Thoracic aorta (tissue), 2 donors: ENCODE data around the gene IGF2R. TPM values are rescaled to one million over a fixed set of nuclear protein-coding genes. Genes with fewer than 3 reads are reported as not detected.
"Not testable (repeated sequence)": the region's sequence is repeated elsewhere in the genome, so short reads cannot be mapped to it uniquely, and the experiment has no call there.

Source experiments
- ATAC-seq: fragments of 150-250 bp; one replicate; pipeline ENCODE4 v1.8.0; 2017; ENCODE audit warnings: low read depth; ENCODE audit not compliant: insufficient number of reproducible peaks, low FRiP score
- DNase-seq: peaks from one replicate; pipeline ENCODE4 v3.0.0-alpha.2; 2020; ENCODE audit warnings: low spot score
- H3K27ac ChIP-seq, 2 donors: fragments of 200-600 bp; sonication (generic); 1 replicate in 1 of 2; 2 replicates in 1 of 2; pipeline ENCODE4 v1.5.1; 2016; ENCODE audit warnings: mild to moderate bottlenecking in 2 of 2, moderate library complexity in 2 of 2
- H3K27me3 ChIP-seq: fragments of 200-600 bp; sonication (generic); replicated peaks from 2 replicates; pipeline ENCODE4 v1.6.0; 2016; ENCODE audit warnings: mild to moderate bottlenecking; ENCODE audit not compliant: insufficient read depth
- H3K36me3 ChIP-seq: fragments of 200-600 bp; sonication (generic); one replicate; pipeline ENCODE4 v1.5.1; 2016
- H3K4me1 ChIP-seq, 2 donors: fragments of 200-600 bp; sonication (generic); 1 replicate in 1 of 2; 2 replicates in 1 of 2; pipeline versions ENCODE4 v1.5.1 to v1.6.0; 2016; ENCODE audit warnings: low read depth in 2 of 2, mild to moderate bottlenecking in 1 of 2; ENCODE audit not compliant: control insufficient read depth in 1 of 2
- H3K4me3 ChIP-seq: fragments of 200-600 bp; sonication (generic); 2 replicates; pipeline ENCODE4 v1.5.1; 2016; ENCODE audit warnings: mild to moderate bottlenecking
- H3K9me3 ChIP-seq: fragments of 200-600 bp; sonication (generic); 2 replicates; pipeline ENCODE4 v1.5.1; 2016
- CTCF ChIP-seq: fragments of 200-600 bp; sonication (generic); IDR thresholded peaks from one replicate; pipeline ENCODE4 v1.5.1; 2019; ENCODE audit warnings: antibody characterized with exemption
- total RNA-seq, 2 donors: library from RNA; depleted of rRNA; stranded (reverse); fragments of >200 nt; gene quantifications; one replicate each; pipeline versions ENCODE4 v1.1.0 to v1.2.3, GENCODE V29; 2016

The IGF2R gene
- total RNA-seq, 2 donors from 2014 or later, result 82.2 to 88.4 TPM

- DNase-seq, result no peak
- no peaks in the 10 kb centered on the region for H3K27me3 ChIP-seq
- no peaks in the 10 kb centered on the region for H3K36me3 ChIP-seq
- ATAC-seq, result no peak
- H3K27ac ChIP-seq, result peak overlapping the region; percentile 19 to 33
- no peaks in the 10 kb centered on the region for H3K9me3 ChIP-seq
- H3K4me3 ChIP-seq, result no peak overlapping the region
- peaks cover 7 to 26% of the 10 kb centered on the region in 2 donors for H3K4me1 ChIP-seq
- no peak for TF ChIP-seq CTCF
Observed at GRCh38 chr6:160133441-160134336, 164.8 kb downstream of the IGF2R start.

GRCh38 chr6:160134337-160134751, 165.5 kb downstream of the IGF2R start:
- H3K4me1 ChIP-seq, result peaks cover 14 to 33% of the 10 kb centered on the region in 2 donors
- not testable (repeated sequence) for H3K36me3 ChIP-seq, H3K27ac ChIP-seq, DNase-seq, ATAC-seq, H3K4me3 ChIP-seq, H3K9me3 ChIP-seq, H3K27me3 ChIP-seq

- Histone ChIP-seq H3K27me3 (no peaks in the 10 kb centered on the region), H3K4me1 (peaks cover 19 to 39% of the 10 kb centered on the region in 2 donors), H3K27ac (no peak overlapping the region), H3K36me3 (no peaks in the 10 kb centered on the region), H3K9me3 (no peaks in the 10 kb centered on the region), H3K4me3 (no peak overlapping the region)
- no peak for DNase-seq
- TF ChIP-seq CTCF, result no peak
- no peak for ATAC-seq
Observed at GRCh38 chr6:160134779-160135547, 166.1 kb downstream of the IGF2R start.

- ATAC-seq, result no peak
- Histone ChIP-seq H3K27ac (no peak overlapping the region), H3K9me3 (no peaks in the 10 kb centered on the region), H3K27me3 (no peaks in the 10 kb centered on the region), H3K36me3 (no peaks in the 10 kb centered on the region), H3K4me3 (no peak overlapping the region), H3K4me1 (peaks cover 24 to 50% of the 10 kb centered on the region in 2 donors)
- DNase-seq, result no peak
- no peak for TF ChIP-seq CTCF
Observed at GRCh38 chr6:160135907-160136655, 167.2 kb downstream of the IGF2R start.

- H3K4me3 ChIP-seq, result no peak overlapping the region
- no peak overlapping the region for H3K27ac ChIP-seq
- no peak for TF ChIP-seq CTCF
- H3K36me3 ChIP-seq, result no peaks in the 10 kb centered on the region
- DNase-seq (no peak), ATAC-seq (no peak)
- no peaks in the 10 kb centered on the region for H3K9me3 ChIP-seq
- H3K4me1 ChIP-seq, result peaks cover 26 to 54% of the 10 kb centered on the region in 2 donors
- no peaks in the 10 kb centered on the region for H3K27me3 ChIP-seq
Observed at GRCh38 chr6:160137130-160137988, 168.5 kb downstream of the IGF2R start.
